ENCODE results near the gene ZNF512B.

GRCh38 chr20:63962426-63963347 is 7.0 kb downstream of the ZNF512B start:
- no peak for TF ChIP-seq CTCF (IDR thresholded peaks at IDR 0.05)
- TF ChIP-seq EZH2 (IDR thresholded peaks at IDR 0.05; ENCODE audit: borderline replicate concordance, insufficient read depth, low read depth, low read length, poor library complexity, severe bottlenecking) = no peak

All from B cell (primary cell).